Smooth muscle cell (in vitro differentiated cells): Measurements from ENCODE around the gene PPM1J. TPM values are rescaled to one million over a fixed set of nuclear protein-coding genes. Genes with fewer than 3 reads are reported as not detected.

Experiments used
- DNase-seq: peaks from one replicate; lab custom pipeline; 2025; ENCODE audit not compliant: unreplicated experiment; lab: John Stamatoyannopoulos, UW
- H2AFZ ChIP-seq: fragments of 200-600 bp; sonication (generic); 2 replicates; pipeline ENCODE4 v1.6.0; 2016; ENCODE audit warnings: antibody characterized with exemption, low read depth, mild to moderate bottlenecking
- H3F3A ChIP-seq: fragments of 200-600 bp; sonication (generic); 2 replicates; pipeline ENCODE4 v1.6.0; 2017; ENCODE audit warnings: antibody characterized with exemption, low read depth
- H3K27ac ChIP-seq: fragments of 200-600 bp; sonication (generic); 2 replicates; pipeline ENCODE4 v1.5.1; 2016; ENCODE audit warnings: low read depth, mild to moderate bottlenecking
- H3K27me3 ChIP-seq: fragments of 200-600 bp; sonication (generic); 2 replicates; pipeline ENCODE4 v1.6.1; 2016; ENCODE audit warnings: low read depth, mild to moderate bottlenecking
- H3K36me3 ChIP-seq: fragments of 200-600 bp; sonication (generic); 2 replicates; pipeline ENCODE4 v1.5.1; 2016; ENCODE audit warnings: low read depth
- H3K4me1 ChIP-seq: fragments of 200-600 bp; sonication (generic); 2 replicates; pipeline ENCODE4 v1.5.1; 2016; ENCODE audit warnings: low read depth
- H3K4me2 ChIP-seq: fragments of 200-600 bp; sonication (generic); 2 replicates; pipeline ENCODE4 v1.6.0; 2016; ENCODE audit warnings: mild to moderate bottlenecking
- H3K4me3 ChIP-seq: fragments of 200-600 bp; sonication (generic); 2 replicates; pipeline ENCODE4 v1.5.1; 2016; ENCODE audit warnings: mild to moderate bottlenecking
- H3K79me2 ChIP-seq: fragments of 200-600 bp; sonication (generic); 2 replicates; pipeline ENCODE4 v1.6.0; 2016; ENCODE audit warnings: low read depth, mild to moderate bottlenecking
- H3K9ac ChIP-seq: fragments of 200-600 bp; sonication (generic); 2 replicates; pipeline ENCODE4 v1.6.0; 2016; ENCODE audit warnings: low read depth
- H3K9me3 ChIP-seq: fragments of 200-600 bp; sonication (generic); replicated peaks from 2 replicates; pipeline ENCODE4 v1.5.1; 2016; ENCODE audit warnings: low read depth
- H4K20me1 ChIP-seq: fragments of 200-600 bp; sonication (generic); 2 replicates; pipeline ENCODE4 v1.6.0; 2016; ENCODE audit warnings: low read depth
- WGBS: methylation state at CpG from one replicate; pipeline ENCODE4 v1.1.7; 2016; ENCODE audit warnings: low lambda C conversion rate; 5-methylcytosine and 5-hydroxymethylcytosine counted together
- polyA plus RNA-seq: library from polyadenylated mRNA; unstranded; fragments of >200 nt; fragmentation: Nextera tagmentation; extraction: Ambion mirVana; gene quantifications from 2 replicates; pipeline ENCODE4 v1.2.1, GENCODE V29; 2016
- total RNA-seq: library from RNA; depleted of rRNA; stranded (reverse); fragments of >200 nt; gene quantifications from 2 replicates; pipeline ENCODE4 v1.2.3, GENCODE V29; 2014
- TF ChIP-seq, protein P1 (sequence below): fragments of 200-600 bp; sonication (generic); IDR thresholded peaks from 2 replicates; pipeline ENCODE4 v1.5.1; 2017; ENCODE audit warnings: borderline replicate concordance, mild to moderate bottlenecking, antibody characterized with exemption; ENCODE audit not compliant: insufficient read depth, poor library complexity, severe bottlenecking

Gene PPM1J
- total and polyA plus RNA-seq, 2 experiments from 2014 or later, result 1.2 to 5.2 TPM

DNA sequence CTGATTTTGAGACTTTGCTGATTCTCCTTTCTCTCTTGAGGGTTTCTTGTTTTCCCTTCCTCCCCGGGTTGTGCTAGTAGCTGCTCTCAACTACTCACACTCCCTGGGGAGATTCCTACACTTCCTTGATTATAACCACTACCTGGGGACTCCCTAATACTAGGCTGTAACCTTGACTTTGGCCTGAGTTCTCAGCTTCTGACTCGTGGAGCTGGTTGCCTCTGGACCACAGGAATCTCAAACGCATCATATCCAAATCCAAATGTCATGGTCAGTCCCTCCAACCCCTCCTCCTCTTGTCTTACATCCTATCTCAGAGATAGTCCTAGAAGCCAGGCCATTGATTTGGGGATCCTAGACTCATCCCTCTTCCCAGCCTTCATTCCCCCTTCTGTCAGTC is 28.7 kb downstream of the PPM1J start:
- H3K4me2 ChIP-seq, result no peak overlapping the region
- no peak overlapping the region for H3K27ac ChIP-seq
- H3K79me2 ChIP-seq, result peaks cover 20% of the 10 kb centered on the region
- no peak overlapping the region for H3K4me3 ChIP-seq
- H3K27me3 ChIP-seq, result no peaks in the 10 kb centered on the region
- no peaks in the 10 kb centered on the region for H3F3A ChIP-seq
- TF ChIP-seq, protein P1, sequence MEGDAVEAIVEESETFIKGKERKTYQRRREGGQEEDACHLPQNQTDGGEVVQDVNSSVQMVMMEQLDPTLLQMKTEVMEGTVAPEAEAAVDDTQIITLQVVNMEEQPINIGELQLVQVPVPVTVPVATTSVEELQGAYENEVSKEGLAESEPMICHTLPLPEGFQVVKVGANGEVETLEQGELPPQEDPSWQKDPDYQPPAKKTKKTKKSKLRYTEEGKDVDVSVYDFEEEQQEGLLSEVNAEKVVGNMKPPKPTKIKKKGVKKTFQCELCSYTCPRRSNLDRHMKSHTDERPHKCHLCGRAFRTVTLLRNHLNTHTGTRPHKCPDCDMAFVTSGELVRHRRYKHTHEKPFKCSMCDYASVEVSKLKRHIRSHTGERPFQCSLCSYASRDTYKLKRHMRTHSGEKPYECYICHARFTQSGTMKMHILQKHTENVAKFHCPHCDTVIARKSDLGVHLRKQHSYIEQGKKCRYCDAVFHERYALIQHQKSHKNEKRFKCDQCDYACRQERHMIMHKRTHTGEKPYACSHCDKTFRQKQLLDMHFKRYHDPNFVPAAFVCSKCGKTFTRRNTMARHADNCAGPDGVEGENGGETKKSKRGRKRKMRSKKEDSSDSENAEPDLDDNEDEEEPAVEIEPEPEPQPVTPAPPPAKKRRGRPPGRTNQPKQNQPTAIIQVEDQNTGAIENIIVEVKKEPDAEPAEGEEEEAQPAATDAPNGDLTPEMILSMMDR, result no peak
- WGBS, result 62% methylated on average over 3 of the region's 3 CpGs
- H2AFZ ChIP-seq, result no peak overlapping the region
- peaks cover 37% of the 10 kb centered on the region for H4K20me1 ChIP-seq
- H3K9ac ChIP-seq, result no peak overlapping the region
- peaks cover 4% of the 10 kb centered on the region for H3K36me3 ChIP-seq
- no peaks in the 10 kb centered on the region for H3K9me3 ChIP-seq
- H3K4me1 ChIP-seq, result no peaks in the 10 kb centered on the region
- DNase-seq, result no peak

DNA sequence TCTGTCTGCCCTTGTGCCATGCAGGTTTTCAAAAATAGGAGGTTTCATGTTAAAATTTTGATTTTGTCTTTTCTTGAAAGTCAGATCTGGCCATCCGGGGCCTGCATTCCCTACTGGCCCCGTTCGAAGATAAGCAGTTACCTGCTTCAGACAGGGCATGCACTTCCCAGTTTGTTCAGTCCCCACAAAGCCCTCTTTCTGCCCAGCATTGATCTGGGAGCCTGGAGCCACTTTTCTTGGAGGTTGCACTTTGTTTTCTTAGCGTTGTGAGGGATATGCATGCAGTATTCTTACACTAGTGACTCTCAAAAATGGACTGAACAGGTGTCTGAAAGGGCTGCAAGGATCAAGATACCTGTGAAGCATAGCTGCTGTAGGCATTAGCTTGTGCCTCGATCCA is 29.2 kb downstream of the PPM1J start:
- Histone ChIP-seq H3K9ac (no peak overlapping the region), H3K4me3 (no peak overlapping the region), H3K27ac (no peak overlapping the region), H4K20me1 (peaks cover 37% of the 10 kb centered on the region), H3K36me3 (peaks cover 4% of the 10 kb centered on the region), H3K79me2 (peaks cover 24% of the 10 kb centered on the region), H3K4me2 (no peak overlapping the region), H3K4me1 (no peaks in the 10 kb centered on the region), H3K9me3 (no peaks in the 10 kb centered on the region), H3K27me3 (no peaks in the 10 kb centered on the region), H2AFZ (no peak overlapping the region), H3F3A (no peaks in the 10 kb centered on the region)
- DNase-seq, result no peak
- 94% methylated on average over 5 of the region's 5 CpGs for WGBS
- TF ChIP-seq, protein P1, result no peak

DNA sequence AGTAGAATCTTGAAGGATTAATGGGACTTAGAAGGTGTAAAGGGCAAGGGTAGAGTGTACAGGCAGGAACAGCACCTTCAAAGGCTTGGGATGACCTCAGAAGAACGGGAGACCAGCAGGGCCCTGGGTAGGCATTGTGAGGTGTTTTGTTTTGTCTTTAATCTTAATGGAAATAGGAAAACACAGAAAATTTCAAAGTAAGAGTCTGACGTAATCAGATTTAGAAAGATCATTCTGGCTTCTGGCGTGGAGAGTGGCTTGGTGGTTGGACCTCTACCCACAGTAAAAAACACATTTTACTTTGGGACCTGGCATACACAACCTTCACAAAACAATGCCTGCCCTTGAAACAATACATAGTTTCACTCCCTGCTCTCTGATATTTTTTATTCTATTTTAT is 36.5 kb downstream of the PPM1J start:
- no peak for DNase-seq
- 86% methylated on average over 3 of the region's 3 CpGs for WGBS
- peaks cover 17% of the 10 kb centered on the region for H4K20me1 ChIP-seq
- no peak overlapping the region for H3K4me2 ChIP-seq
- no peak overlapping the region for H2AFZ ChIP-seq
- H3F3A ChIP-seq, result no peaks in the 10 kb centered on the region
- H3K79me2 ChIP-seq, result peaks cover 57% of the 10 kb centered on the region
- H3K9me3 ChIP-seq, result no peaks in the 10 kb centered on the region
- no peak overlapping the region for H3K9ac ChIP-seq
- H3K27ac ChIP-seq, result no peak overlapping the region
- H3K4me3 ChIP-seq, result no peak overlapping the region
- H3K4me1 ChIP-seq, result peaks cover 3% of the 10 kb centered on the region
- H3K27me3 ChIP-seq, result no peaks in the 10 kb centered on the region
- TF ChIP-seq, protein P1, result no peak
- H3K36me3 ChIP-seq, result no peaks in the 10 kb centered on the region

DNA sequence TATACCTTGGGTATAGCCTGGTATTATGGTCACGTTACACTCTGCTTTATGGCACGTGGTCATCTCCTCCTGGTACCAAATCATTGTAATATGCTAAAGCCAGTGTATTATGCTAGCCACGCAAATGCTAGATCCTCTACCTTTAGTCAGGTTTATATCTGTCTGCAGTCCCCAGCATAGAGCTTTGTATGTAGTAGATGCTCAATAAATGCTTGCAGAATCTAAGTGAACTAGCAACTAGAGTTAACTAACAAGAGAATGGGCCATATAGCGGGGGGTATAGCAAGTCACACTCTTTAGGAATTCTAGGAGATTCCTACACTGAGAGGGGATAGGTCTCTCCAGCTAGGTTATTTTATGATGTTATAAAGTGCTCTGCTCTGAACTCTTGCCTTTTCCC is 37.6 kb downstream of the PPM1J start:
- H2AFZ ChIP-seq, result no peak overlapping the region
- peaks cover 3% of the 10 kb centered on the region for H3F3A ChIP-seq
- no peak for DNase-seq
- peaks cover 12% of the 10 kb centered on the region for H4K20me1 ChIP-seq
- H3K4me2 ChIP-seq, result no peak overlapping the region
- H3K9ac ChIP-seq, result no peak overlapping the region
- H3K36me3 ChIP-seq, result no peaks in the 10 kb centered on the region
- H3K79me2 ChIP-seq, result peaks cover 54% of the 10 kb centered on the region
- 98% methylated on average over 4 of the region's 4 CpGs for WGBS
- no peaks in the 10 kb centered on the region for H3K9me3 ChIP-seq
- H3K4me3 ChIP-seq, result no peak overlapping the region
- H3K4me1 ChIP-seq, result peaks cover 3% of the 10 kb centered on the region
- H3K27ac ChIP-seq, result no peak overlapping the region
- TF ChIP-seq, protein P1, result no peak
- no peaks in the 10 kb centered on the region for H3K27me3 ChIP-seq
